ENCODE data around the gene KRT7. TPM values are rescaled to one million over a fixed set of nuclear protein-coding genes. Genes with fewer than 3 reads are reported as not detected.

KRT7 gene
- total and polyA plus RNA-seq, 9 of the 15 experiments (the other 6 are each of a cell fraction or from before 2014, with no cell fraction given) = 1.4 TPM; not detected in 8

GRCh38 chr12:52203079-52203921, 29.7 kb upstream of the KRT7 start:
- Histone ChIP-seq H2AFZ (ENCODE audit: low read depth, low read length) (no peak overlapping the region), H3K27ac (ENCODE audit: extremely low read depth, low read depth, low read length) (no peak overlapping the region; the same call in 2 of the 3 replicates), H3K79me2 (ENCODE audit: control insufficient read depth, insufficient read depth, low read length) (no peaks in the 10 kb centered on the region), H4K20me1 (replicated peaks; ENCODE audit: control insufficient read depth, insufficient read depth, low read length) (peaks cover 10% of the 10 kb centered on the region), H3K36me3 (ENCODE audit: control insufficient read depth, insufficient read depth, low read length) (no peaks in the 10 kb centered on the region), H3K9ac (ENCODE audit: insufficient read depth in 1 of 2, low read depth in 2 of 2, low read length in 2 of 2) (peak overlapping the region in 1 of 2 experiments; percentile 35; a peak in 1 of 4 replicates), H3K9me1 (ENCODE audit: control insufficient read depth, insufficient read depth, low read length) (peaks cover 4% of the 10 kb centered on the region), H3K9me3 (replicated peaks; ENCODE audit: control insufficient read depth, insufficient read depth, low read depth, low read length) (no peaks in the 10 kb centered on the region), H3K4me1 (replicated peaks in 1 of 2; ENCODE audit: control insufficient read depth in 2 of 2, insufficient read depth in 2 of 2, low read length in 2 of 2) (peaks cover 0 to 3% of the 10 kb centered on the region in 2 experiments; a peak in 4 of 5 replicates), H3K27me3 (ENCODE audit: control insufficient read depth in 2 of 2, insufficient read depth in 2 of 2, low read length in 2 of 2) (peaks cover 35 to 85% of the 10 kb centered on the region in 2 experiments; a peak in 4 of 5 replicates), H3K4me2 (ENCODE audit: insufficient read depth, low read length) (no peak overlapping the region), H3K4me3 (no peak overlapping the region)
- no TSS peak for BruUV-seq (replicated peaks)
- WGBS (ENCODE audit: insufficient coverage, low coverage, missing lambda C conversion rate) = 2% methylated on average over 15 of the region's 19 CpGs
- in situ Hi-C loops (cut with MboI) = no loop called here
- POLR2A ChIA-PET = no interaction called here
- DNase-seq (ENCODE audit: extremely low read depth in 1 of 4, low spot score in 3 of 4) = peak in 2 of 4 experiments; percentile 20 to 21
- FAIRE-seq = no peak
- intact Hi-C loops (cut with micrococcal nuclease) = no loop called here
- CTCF ChIA-PET (ENCODE audit: low intra/inter-chr PET ratio) = no interaction called here
- ATAC-seq = no peak; the same call in 2 of the 3 replicates
- TF ChIP-seq GABPA (tag; conservative IDR thresholded peaks at IDR 0.05; ENCODE audit: low read depth) = peak; percentile 65
- TF ChIP-seq ZNF644 (tag; IDR thresholded peaks at IDR 0.05; ENCODE audit: low read depth) = no peak
- TF ChIP-seq VEZF1 (CRISPR knock-in tag; IDR thresholded peaks at IDR 0.05) = peak; percentile 40
- TF ChIP-seq SMAD1 (IDR thresholded peaks at IDR 0.05; ENCODE audit: low read depth, low read length, partially characterized antibody) = no peak
- TF ChIP-seq RNF2 (IDR thresholded peaks at IDR 0.05) = no peak
- TF ChIP-seq RBM25 (IDR thresholded peaks at IDR 0.05; ENCODE audit: low read depth, low read length, severe bottlenecking) = no peak
- TF ChIP-seq TFAP4 (CRISPR knock-in tag; IDR thresholded peaks at IDR 0.05; ENCODE audit: borderline replicate concordance) = no peak
- TF ChIP-seq FOXO4 (CRISPR knock-in tag; IDR thresholded peaks at IDR 0.05) = no peak
- no peak for TF ChIP-seq NEUROD1 (IDR thresholded peaks at IDR 0.05; ENCODE audit: borderline replicate concordance, low read depth, low read length, partially characterized antibody)
- TF ChIP-seq ZFX (CRISPR knock-in tag; IDR thresholded peaks at IDR 0.05) = no peak
- no peak for TF ChIP-seq RREB1 (CRISPR knock-in tag; IDR thresholded peaks at IDR 0.05)

All from K562 (cell line).